Activated CD4-positive, alpha-beta memory T cell treated with anti-CD3 and anti-CD28 coated beads for 36 hours (primary cell): ENCODE results near the gene SLC6A7. TPM values are rescaled to one million over a fixed set of nuclear protein-coding genes. Genes with fewer than 3 reads are reported as not detected.

ENCODE experiments used
- CTCF ChIA-PET: fragments of 350-600 bp; sonication (Branson Sonifier 250); formaldehyde crosslinking; loops from one replicate; lab custom pipeline; 2021; ENCODE audit warnings: antibody characterized with exemption, inconsistent platforms; lab: Charles Lee
- POLR2A ChIA-PET: fragments of 350-600 bp; sonication (Branson Sonifier 250); formaldehyde crosslinking; loops from one replicate; lab custom pipeline; 2021; ENCODE audit warnings: antibody characterized with exemption; lab: Charles Lee
- DNase-seq: peaks from one replicate; pipeline ENCODE4 v3.0.0-alpha.2; 2020
- H3K27ac Mint-ChIP-seq: one replicate; pipeline ENCODE4 v1.8.0; 2021; ENCODE audit warnings: mixed read lengths
- H3K27me3 Mint-ChIP-seq: one replicate; pipeline ENCODE4 v1.8.0; 2021; ENCODE audit warnings: mixed read lengths
- H3K36me3 Mint-ChIP-seq: one replicate; pipeline ENCODE4 v1.8.0; 2021; ENCODE audit warnings: mixed read lengths
- H3K4me1 Mint-ChIP-seq: one replicate; pipeline ENCODE4 v1.8.0; 2021; ENCODE audit warnings: low read depth, mixed read lengths
- H3K4me3 Mint-ChIP-seq: one replicate; pipeline ENCODE4 v1.8.0; 2021; ENCODE audit warnings: mild to moderate bottlenecking, mixed read lengths
- H3K9me3 Mint-ChIP-seq: one replicate; pipeline ENCODE4 v1.8.0; 2021; ENCODE audit warnings: mixed read lengths
- intact Hi-C: fragments of 100-400 bp; cut with micrococcal nuclease; formaldehyde crosslinking; loops from one replicate; pipeline ENCODE4 v1.15.1; 2023
- total RNA-seq, 2 experiments: library from RNA; stranded (reverse); gene quantifications; one replicate each; pipeline ENCODE4 v1.2.3, GENCODE V29; 2021

SLC6A7 gene
- total RNA-seq, 2 experiments from 2014 or later, result not detected

- H3K27me3 Mint-ChIP-seq, result no peaks in the 10 kb centered on the region
- ChIA-PET POLR2A (no interaction called here), CTCF (no interaction called here)
- H3K4me1 Mint-ChIP-seq, result no peaks in the 10 kb centered on the region
- no peak for DNase-seq
- no peaks in the 10 kb centered on the region for H3K36me3 Mint-ChIP-seq
- no peak overlapping the region for H3K27ac Mint-ChIP-seq
- intact Hi-C loops, result no loop called here
- no peak overlapping the region for H3K4me3 Mint-ChIP-seq
- no peaks in the 10 kb centered on the region for H3K9me3 Mint-ChIP-seq
These were observed 64.9 kb downstream of the SLC6A7 start for GRCh38 chr5:150254774-150255173.

- intact Hi-C loops, result no loop called here
- Mint-ChIP-seq H3K4me1 (no peaks in the 10 kb centered on the region), H3K4me3 (no peak overlapping the region), H3K27me3 (no peaks in the 10 kb centered on the region), H3K27ac (no peak overlapping the region), H3K36me3 (no peaks in the 10 kb centered on the region), H3K9me3 (no peaks in the 10 kb centered on the region)
- CTCF ChIA-PET, result no interaction called here
- POLR2A ChIA-PET, result no interaction called here
- no peak for DNase-seq
These were observed 66.0 kb downstream of the SLC6A7 start for GRCh38 chr5:150255659-150256409.

- ChIA-PET CTCF (no interaction called here), POLR2A (no interaction called here)
- Mint-ChIP-seq H3K4me3 (no peak overlapping the region), H3K4me1 (no peaks in the 10 kb centered on the region), H3K27ac (no peak overlapping the region), H3K27me3 (no peaks in the 10 kb centered on the region), H3K9me3 (no peaks in the 10 kb centered on the region), H3K36me3 (no peaks in the 10 kb centered on the region)
- no peak for DNase-seq
- intact Hi-C loops, result no loop called here
These were observed 66.7 kb downstream of the SLC6A7 start for GRCh38 chr5:150256410-150257064.

- Mint-ChIP-seq H3K4me1 (no peaks in the 10 kb centered on the region), H3K4me3 (no peak overlapping the region), H3K27ac (no peak overlapping the region), H3K36me3 (no peaks in the 10 kb centered on the region), H3K9me3 (no peaks in the 10 kb centered on the region), H3K27me3 (peaks cover 1% of the 10 kb centered on the region)
- DNase-seq, result no peak
- intact Hi-C loops, result no loop called here
- ChIA-PET CTCF (no interaction called here), POLR2A (no interaction called here)
These were observed 67.6 kb downstream of the SLC6A7 start for GRCh38 chr5:150257424-150257823.

- CTCF ChIA-PET, result no interaction called here
- Mint-ChIP-seq H3K9me3 (no peaks in the 10 kb centered on the region), H3K4me1 (no peaks in the 10 kb centered on the region)
These were observed 68.3 kb downstream of the SLC6A7 start for GRCh38 chr5:150258130-150258529.

More at GRCh38 chr5:150258130-150258529, 68.3 kb downstream of the SLC6A7 start:
- DNase-seq, result no peak
- intact Hi-C loops, result no loop called here
- no peaks in the 10 kb centered on the region for H3K36me3 Mint-ChIP-seq
- no peak overlapping the region for H3K27ac Mint-ChIP-seq
- peaks cover 1% of the 10 kb centered on the region for H3K27me3 Mint-ChIP-seq
- H3K4me3 Mint-ChIP-seq, result no peak overlapping the region
- POLR2A ChIA-PET, result no interaction called here

Other genes with a start within 250 kb of the SLC6A7 start
- not detected for gene PDE6A, start 245.3 kb upstream of the SLC6A7 start, total RNA-seq
- 1 to 10 TPM; 5.9 to 6.2 TPM for gene SLC26A2, start 229.3 kb upstream of the SLC6A7 start, total RNA-seq
- 1 to 10 TPM; 2.5 to 2.6 TPM for gene TIGD6, start 189.4 kb upstream of the SLC6A7 start, total RNA-seq
- gene HMGXB3, start 189.3 kb upstream of the SLC6A7 start, total RNA-seq, result 10 to 100 TPM; 29.4 to 31.3 TPM
- under 1 TPM; 0.41 to 0.78 TPM for gene CSF1R, start 103.5 kb upstream of the SLC6A7 start, total RNA-seq
- gene PDGFRB, start 34.2 kb upstream of the SLC6A7 start, total RNA-seq, result under 1 TPM; 0.21 to 0.34 TPM
- gene CDX1, start 23.3 kb upstream of the SLC6A7 start, total RNA-seq, result not detected
- not detected for gene CAMK2A, start 99.7 kb downstream of the SLC6A7 start, total RNA-seq
- gene ARSI, start 112.8 kb downstream of the SLC6A7 start, total RNA-seq, result not detected
- 10 to 100 TPM; 91.3 to 95.0 TPM for gene TCOF1, start 167.6 kb downstream of the SLC6A7 start, total RNA-seq
- gene CD74, start 222.8 kb downstream of the SLC6A7 start, total RNA-seq, result 100 to 1,000 TPM; 251 to 254 TPM